WTC11 (cell line): ENCODE measurements around the gene RASGRP2. TPM values are rescaled to one million over a fixed set of nuclear protein-coding genes. Genes with fewer than 3 reads are reported as not detected.

Experiments
- ATAC-seq: fragments of 200-7000 bp; cut with Tn5 transposase; 2 replicates; pipeline ENCODE4 v1.10.0; 2021; ENCODE audit warnings: mild to moderate bottlenecking, moderate library complexity
- CTCF ChIA-PET: fragments of 300-600 bp; sonication (Branson Sonifier 250); formaldehyde crosslinking; loops from one replicate; lab custom pipeline; 2021; ENCODE audit warnings: antibody characterized with exemption; lab: Charles Lee
- POLR2A ChIA-PET: fragments of 350-600 bp; sonication (Branson Sonifier 250); formaldehyde crosslinking; loops from one replicate; lab custom pipeline; 2021; ENCODE audit warnings: antibody characterized with exemption; lab: Charles Lee
- DNase-seq: peaks from one replicate; pipeline ENCODE4 v3.0.0; 2021; ENCODE audit warnings: low spot score
- H3K27ac Mint-ChIP-seq: 2 replicates; pipeline ENCODE4 v1.8.0; 2021; ENCODE audit warnings: mixed read lengths
- H3K27me3 Mint-ChIP-seq: 2 replicates; pipeline ENCODE4 v1.8.0; 2021; ENCODE audit warnings: low read depth, mild to moderate bottlenecking, moderate library complexity, mixed read lengths
- H3K36me3 Mint-ChIP-seq: 2 replicates; pipeline ENCODE4 v1.8.0; 2021; ENCODE audit warnings: mixed read lengths
- H3K4me1 Mint-ChIP-seq: 2 replicates; pipeline ENCODE4 v1.8.0; 2022; ENCODE audit warnings: mixed read lengths
- H3K4me3 Mint-ChIP-seq: 2 replicates; pipeline ENCODE4 v1.8.0; 2021; ENCODE audit warnings: mild to moderate bottlenecking, moderate library complexity, mixed read lengths
- H3K9me3 Mint-ChIP-seq: 2 replicates; pipeline ENCODE4 v1.8.0; 2021; ENCODE audit warnings: mixed read lengths
- AR ChIP-seq: fragments of 250-450 bp; sonication (Bioruptor Pico); IDR thresholded peaks from 2 replicates; pipeline ENCODE4 v1.9.0; 2021; ENCODE audit warnings: mild to moderate bottlenecking
- ATF1 ChIP-seq: sonication (generic); formaldehyde crosslinking; IDR thresholded peaks from 2 replicates; pipeline ENCODE4 v1.8.1; 2023; ENCODE audit warnings: mild to moderate bottlenecking, moderate library complexity, missing genetic modification reagents
- CREB1 ChIP-seq: sonication (generic); formaldehyde crosslinking; IDR thresholded peaks from 2 replicates; pipeline ENCODE4 v1.8.0; 2023; ENCODE audit warnings: mild to moderate bottlenecking, missing genetic modification reagents
- CREM ChIP-seq: sonication (generic); formaldehyde crosslinking; IDR thresholded peaks from 2 replicates; pipeline ENCODE4 v1.8.1; 2022; ENCODE audit warnings: mild to moderate bottlenecking, missing genetic modification reagents, moderate library complexity
- E2F4 ChIP-seq: sonication (generic); formaldehyde crosslinking; IDR thresholded peaks from 2 replicates; pipeline ENCODE4 v1.8.1; 2022; ENCODE audit warnings: low read depth, mild to moderate bottlenecking, moderate library complexity, missing genetic modification reagents, borderline replicate concordance
- GTF2I ChIP-seq: fragments of 250-450 bp; sonication (Bioruptor Pico); conservative IDR thresholded peaks from 2 replicates; pipeline ENCODE4 v1.4.0; 2021; ENCODE audit warnings: mild to moderate bottlenecking
- IRF1 ChIP-seq: sonication (generic); formaldehyde crosslinking; IDR thresholded peaks from 2 replicates; pipeline ENCODE4 v1.8.0; 2023; ENCODE audit warnings: missing genetic modification reagents
- KAT7 ChIP-seq: sonication (generic); formaldehyde crosslinking; IDR thresholded peaks from 2 replicates; pipeline ENCODE4 v1.8.1; 2023; ENCODE audit warnings: missing genetic modification reagents, mild to moderate bottlenecking, borderline replicate concordance
- MLX ChIP-seq: sonication (generic); formaldehyde crosslinking; IDR thresholded peaks from 2 replicates; pipeline ENCODE4 v1.8.1; 2023; ENCODE audit warnings: mild to moderate bottlenecking, missing genetic modification reagents, moderate library complexity
- MYBL2 ChIP-seq: sonication (generic); formaldehyde crosslinking; IDR thresholded peaks from 2 replicates; pipeline ENCODE4 v1.8.1; 2023; ENCODE audit warnings: mild to moderate bottlenecking, moderate library complexity, missing genetic modification reagents
- NFYB ChIP-seq: sonication (generic); formaldehyde crosslinking; conservative IDR thresholded peaks from 2 replicates; pipeline ENCODE4 v1.8.0; 2022; ENCODE audit warnings: low read depth, missing genetic modification reagents
- NR1H2 ChIP-seq: sonication (generic); formaldehyde crosslinking; IDR thresholded peaks from 2 replicates; pipeline ENCODE4 v1.9.0; 2021; ENCODE audit warnings: mild to moderate bottlenecking, moderate library complexity, missing genetic modification reagents
- PREB ChIP-seq: sonication (generic); formaldehyde crosslinking; IDR thresholded peaks from 2 replicates; pipeline ENCODE4 v1.8.1; 2022; ENCODE audit warnings: mild to moderate bottlenecking, missing genetic modification reagents, moderate library complexity, borderline replicate concordance
- SP1 ChIP-seq: sonication (generic); formaldehyde crosslinking; conservative IDR thresholded peaks from 2 replicates; pipeline ENCODE4 v1.8.1; 2022; ENCODE audit warnings: missing genetic modification reagents
- USF2 ChIP-seq: sonication (generic); formaldehyde crosslinking; IDR thresholded peaks from 2 replicates; pipeline ENCODE4 v1.8.1; 2023; ENCODE audit warnings: mild to moderate bottlenecking, missing genetic modification reagents, moderate library complexity
- ZNF232 ChIP-seq: sonication (generic); formaldehyde crosslinking; IDR thresholded peaks from 2 replicates; pipeline ENCODE4 v1.8.0; 2022; ENCODE audit warnings: mild to moderate bottlenecking, missing genetic modification reagents
- ZNF396 ChIP-seq: fragments of 250-450 bp; sonication (Bioruptor Pico); IDR thresholded peaks from 2 replicates; pipeline ENCODE4 v1.8.0; 2021; ENCODE audit warnings: mild to moderate bottlenecking, moderate library complexity, borderline replicate concordance
- ZNF425 ChIP-seq: fragments of 250-450 bp; sonication (Bioruptor Pico); conservative IDR thresholded peaks from 2 replicates; pipeline ENCODE4 v1.9.0; 2021; ENCODE audit warnings: mild to moderate bottlenecking
- total RNA-seq: library from RNA; stranded (reverse); gene quantifications from 3 replicates; pipeline ENCODE4 v1.2.3, GENCODE V29; 2021

Gene RASGRP2
- total RNA-seq, 1 experiment from 2014 or later, result 31.9 TPM

GRCh38 chr11:64694821-64695365, 49.0 kb downstream of the RASGRP2 start:
- Mint-ChIP-seq H3K4me3 (no peak overlapping the region), H3K27me3 (peaks cover 49% of the 10 kb centered on the region), H3K27ac (no peak overlapping the region), H3K9me3 (no peaks in the 10 kb centered on the region), H3K36me3 (no peaks in the 10 kb centered on the region), H3K4me1 (peaks cover 21% of the 10 kb centered on the region)
- POLR2A ChIA-PET, result no interaction called here
- CTCF ChIA-PET, result interaction anchor here (0.7 to 3.0 kb wide), 7 partner anchors 10 to 193 kb away, joined by 3 to 19 read pairs (median 3); partner anchors contain the start of gene RASGRP2
- ATAC-seq (peak; percentile 65), DNase-seq (no peak)
- TF ChIP-seq MYBL2 (CRISPR knock-in tag) (no peak), E2F4 (CRISPR knock-in tag) (no peak), ZNF396 (no peak), USF2 (CRISPR knock-in tag) (no peak), GTF2I (no peak), ZNF425 (CRISPR knock-in tag) (no peak), PREB (CRISPR knock-in tag) (no peak), AR (no peak), CREM (CRISPR knock-in tag) (no peak), IRF1 (CRISPR knock-in tag) (no peak), NR1H2 (no peak), SP1 (CRISPR knock-in tag) (no peak), CREB1 (CRISPR knock-in tag) (no peak), ZNF232 (CRISPR knock-in tag) (no peak), MLX (CRISPR knock-in tag) (no peak), KAT7 (no peak), NFYB (no peak), ATF1 (CRISPR knock-in tag) (no peak)
